HL-60/S4 (cell line): ENCODE measurements around the gene RAX2.
"Not testable (repeated sequence)": the region's sequence is repeated elsewhere in the genome, so short reads cannot be mapped to it uniquely, and the experiment has no call there.

Source experiments
- in situ Hi-C: fragments of 300-500 bp; cut with MboI; formaldehyde crosslinking; loops from 2 replicates; pipeline ENCODE4 v1.14.3; 2022; ENCODE audit warnings: low sequenced_read_pairs

Gene RAX2

DNA sequence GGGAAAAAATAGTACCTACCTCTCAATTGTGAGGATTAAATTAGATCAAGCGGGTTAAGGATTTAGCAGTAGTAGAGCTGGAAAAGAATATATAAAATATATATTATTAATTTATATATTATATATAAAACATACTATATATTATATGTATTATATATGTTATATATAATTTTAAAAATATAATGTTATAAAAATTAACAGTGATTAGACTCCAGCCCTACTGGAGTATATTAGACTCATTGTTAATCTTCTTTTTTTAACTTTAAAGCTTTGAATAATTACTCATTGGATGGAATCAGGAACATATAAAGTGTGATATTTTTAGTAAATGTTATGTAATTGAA, 9.9 kb downstream of the RAX2 start:
- in situ Hi-C loops = no loop called here

DNA sequence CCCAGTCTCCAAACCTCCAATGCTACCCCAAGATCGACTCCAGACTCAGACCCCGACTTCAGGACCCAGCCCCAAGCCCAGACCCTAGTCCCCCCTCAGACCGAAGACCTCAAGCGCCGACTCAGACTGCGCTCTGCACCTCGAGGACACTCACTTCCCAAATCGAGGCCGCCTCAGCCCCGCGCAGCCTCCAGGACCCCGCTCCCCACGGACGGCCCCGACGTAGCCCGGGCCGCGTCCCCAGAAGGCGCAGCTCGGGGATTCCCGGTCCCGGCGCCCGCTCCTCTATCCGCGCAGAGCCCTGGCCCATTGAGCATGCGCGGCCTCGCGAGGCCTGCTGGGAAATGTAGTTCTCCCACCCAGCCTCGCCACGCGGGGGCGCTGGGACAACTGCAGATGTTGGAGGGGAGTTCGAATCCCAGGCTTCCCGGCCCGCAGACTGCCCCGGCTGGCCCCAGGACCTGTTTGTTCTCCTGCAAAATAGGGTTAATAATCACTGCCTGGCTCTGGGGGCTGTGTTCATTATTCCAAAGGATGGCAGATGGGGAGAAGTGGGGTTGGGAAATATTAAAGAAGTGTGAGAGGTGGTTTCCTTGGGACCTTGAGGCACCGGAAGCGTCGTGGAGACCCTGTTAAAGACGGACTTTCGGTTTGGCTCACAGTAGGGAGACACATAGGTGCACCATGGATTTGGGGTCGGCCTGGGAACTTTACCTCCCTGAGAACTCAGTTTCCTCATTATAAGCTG, 10.5 kb downstream of the RAX2 start, which contains the start of gene APBA3:
APBA3 (minus strand) TSS at position 311 of the 748 bp plus-strand sequence. CDS start 1,428 bp downstream, outside the sequence.
- in situ Hi-C loops = no loop called here

DNA sequence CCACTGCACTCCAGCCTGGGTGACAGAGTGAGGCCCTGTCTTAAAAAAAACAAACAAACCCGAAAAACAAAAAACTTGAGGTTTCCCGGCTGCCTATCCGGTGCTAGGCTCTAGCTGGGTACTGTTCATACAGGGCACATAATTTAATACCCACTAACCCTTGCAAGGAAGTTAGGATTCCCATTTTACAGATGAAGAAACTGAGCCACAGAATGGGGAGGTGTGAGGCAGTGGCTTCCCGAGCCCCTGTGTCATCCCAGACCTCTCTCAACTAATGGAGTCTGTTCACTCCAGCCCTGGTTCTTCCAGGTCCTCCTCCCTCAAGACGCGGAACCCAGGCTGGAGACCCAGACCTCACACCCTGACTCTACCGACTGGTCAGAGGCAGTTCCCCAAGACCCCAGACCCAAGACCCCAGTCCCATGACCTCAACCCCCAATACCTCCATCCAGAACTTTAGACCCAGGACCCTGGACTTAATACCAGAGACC, 11.1 kb downstream of the RAX2 start:
- in situ Hi-C loops = no loop called here

DNA sequence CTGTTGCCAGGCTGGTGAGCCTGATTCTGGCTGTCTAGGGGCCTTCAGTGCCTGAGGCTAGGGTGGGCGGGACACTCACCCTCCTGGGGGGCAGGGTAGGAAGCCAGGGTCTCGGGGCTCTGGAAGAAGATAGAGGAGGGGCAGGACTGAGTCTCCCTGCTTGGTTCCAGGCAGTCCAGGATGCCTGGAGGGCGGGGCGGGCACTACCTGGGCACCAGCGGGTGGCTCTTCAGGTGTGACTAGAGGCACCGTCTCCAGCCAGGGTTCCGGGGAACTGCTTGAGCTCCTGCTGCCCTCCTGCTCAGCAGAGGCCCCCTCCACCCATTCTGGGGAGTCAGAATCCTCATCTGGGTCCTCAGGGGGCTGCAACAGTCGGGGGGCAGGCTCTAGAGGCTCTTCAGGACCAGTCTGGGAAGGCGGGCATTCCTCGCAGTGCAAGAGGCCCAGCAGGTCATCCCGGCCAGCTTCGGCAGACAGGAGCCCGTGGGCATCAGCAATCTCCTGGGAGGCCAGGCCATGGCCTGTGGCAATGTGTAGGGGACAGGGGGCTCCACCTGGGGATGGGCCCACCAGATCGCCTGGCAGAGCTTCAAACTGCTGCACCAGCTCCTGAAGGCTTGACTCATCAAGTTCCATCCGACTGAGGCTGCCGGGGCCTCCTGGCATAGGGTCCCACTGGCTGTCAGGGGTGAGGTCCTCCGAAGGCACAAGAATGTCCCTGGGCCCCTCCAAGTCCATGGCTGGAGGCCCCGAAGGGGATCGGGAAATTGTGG, 12.4 kb downstream of the RAX2 start:
- in situ Hi-C loops = no loop called here

DNA sequence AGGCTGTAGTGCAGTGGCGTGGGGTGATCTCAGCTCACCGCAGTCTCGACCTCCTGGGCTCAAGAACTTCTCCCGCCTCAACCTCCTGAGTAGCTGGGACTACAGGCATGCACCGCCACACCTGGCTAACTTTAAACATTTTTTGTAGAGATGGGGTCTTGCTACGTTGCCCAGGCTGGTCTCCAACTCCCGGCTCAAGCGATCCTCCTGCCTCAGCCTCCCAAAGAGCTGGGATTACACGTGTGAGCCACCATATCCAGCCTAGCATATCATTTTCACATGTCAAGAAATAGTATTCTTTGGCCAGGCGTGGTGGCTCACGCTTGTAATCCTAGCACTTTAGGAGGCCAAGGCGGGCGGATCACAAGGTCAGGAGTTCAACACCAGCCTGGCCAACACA, 13.7 kb downstream of the RAX2 start:
- in situ Hi-C loops = not testable (repeated sequence)

DNA sequence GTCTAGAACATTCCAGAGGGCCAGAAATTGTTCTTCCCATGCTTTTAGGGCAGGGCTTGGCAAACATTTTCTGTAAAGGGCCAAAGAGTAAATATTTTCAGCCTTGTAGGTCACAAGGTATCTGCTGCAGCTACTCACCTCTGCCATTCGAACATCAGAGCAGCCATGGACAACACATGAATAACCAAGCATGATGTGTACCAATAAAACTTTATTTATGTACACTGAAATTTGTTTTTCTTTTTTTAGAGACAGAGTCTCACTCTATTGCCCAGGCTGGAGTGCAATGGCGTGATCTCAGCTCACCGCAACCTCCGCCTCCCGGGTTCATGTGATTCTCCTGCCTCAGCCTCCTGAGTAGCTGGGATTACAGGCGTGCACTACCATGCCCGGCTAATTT, 14.3 kb downstream of the RAX2 start:
- in situ Hi-C loops = not testable (repeated sequence)

DNA sequence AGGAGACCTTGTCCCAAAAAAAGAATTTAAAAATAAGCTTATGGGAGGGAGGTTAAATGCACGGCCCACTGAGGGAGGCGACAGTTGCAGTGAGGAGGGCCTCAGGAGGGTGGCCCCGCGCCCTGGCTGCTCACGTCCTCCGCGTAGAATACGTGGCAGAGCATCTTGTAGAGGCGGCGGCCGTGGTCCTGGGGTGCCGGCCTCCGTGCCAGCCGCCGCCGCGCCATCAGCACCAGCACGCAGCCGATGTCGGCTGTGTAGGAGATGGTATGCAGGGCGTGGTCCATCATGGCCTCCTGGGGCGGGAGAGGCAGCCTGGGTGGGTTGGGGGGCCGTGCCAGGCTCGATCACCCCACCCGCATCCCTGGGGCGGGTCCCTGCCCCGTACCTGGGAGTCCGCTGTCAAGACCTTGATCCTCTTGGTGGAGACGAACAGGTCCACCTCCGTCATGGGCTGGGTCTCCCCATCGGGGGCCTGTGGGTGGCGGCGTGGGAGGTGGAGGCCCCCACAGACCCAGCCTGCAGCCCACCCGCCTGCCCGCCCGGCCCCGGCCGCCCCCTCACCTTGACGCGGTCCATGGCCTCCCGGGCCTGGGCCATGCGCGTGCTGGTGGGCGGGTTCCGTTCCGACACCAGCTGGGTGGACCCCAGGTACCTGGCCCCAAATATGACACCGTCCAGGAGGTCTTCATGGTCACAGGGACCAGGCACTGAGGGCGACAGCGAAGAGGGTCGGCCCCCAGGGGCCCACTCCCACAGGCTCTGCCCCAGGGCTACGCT, 18.2 kb downstream of the RAX2 start:
- in situ Hi-C loops = no loop called here

DNA sequence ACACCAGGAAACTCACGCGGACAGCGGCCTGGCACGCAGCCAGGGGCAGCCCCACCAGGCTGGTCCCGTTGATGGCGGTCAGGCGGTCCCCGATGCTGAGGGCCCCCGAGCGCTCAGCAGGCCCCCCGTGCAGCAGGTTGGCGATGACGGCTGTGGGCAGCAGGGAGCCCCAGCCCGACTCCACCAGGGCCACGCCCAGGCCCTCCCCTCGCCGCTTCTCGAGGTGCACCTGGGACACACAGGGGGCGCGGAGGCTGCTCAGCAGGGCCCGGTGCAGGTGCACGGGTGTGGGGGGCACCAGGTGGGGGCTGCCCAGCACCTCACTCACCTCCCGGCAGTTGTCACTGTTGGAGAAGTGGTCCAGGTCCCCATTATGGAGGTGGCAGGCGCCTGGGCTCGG, 19.5 kb downstream of the RAX2 start:
- in situ Hi-C loops = no loop called here

DNA sequence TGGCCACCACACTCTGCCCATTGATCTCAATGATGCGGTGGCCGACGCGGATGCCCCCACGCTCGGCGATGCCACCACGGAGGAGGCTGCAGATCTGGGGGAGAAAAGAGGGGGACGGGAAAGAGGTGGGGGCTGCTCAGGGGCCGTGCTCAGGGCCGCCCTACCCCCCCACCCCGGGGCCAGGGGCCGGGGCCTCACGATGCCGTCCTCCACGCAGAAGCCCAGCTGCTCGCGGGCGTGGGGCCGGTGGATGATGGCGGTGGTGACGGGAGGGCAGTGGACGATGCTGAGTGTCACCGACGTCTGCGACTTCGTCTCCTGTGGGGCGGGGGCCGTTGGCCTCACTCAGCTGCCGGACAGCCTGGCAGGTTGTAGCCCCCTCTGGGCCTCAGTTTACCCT, 20.8 kb downstream of the RAX2 start:
- in situ Hi-C loops = no loop called here

DNA sequence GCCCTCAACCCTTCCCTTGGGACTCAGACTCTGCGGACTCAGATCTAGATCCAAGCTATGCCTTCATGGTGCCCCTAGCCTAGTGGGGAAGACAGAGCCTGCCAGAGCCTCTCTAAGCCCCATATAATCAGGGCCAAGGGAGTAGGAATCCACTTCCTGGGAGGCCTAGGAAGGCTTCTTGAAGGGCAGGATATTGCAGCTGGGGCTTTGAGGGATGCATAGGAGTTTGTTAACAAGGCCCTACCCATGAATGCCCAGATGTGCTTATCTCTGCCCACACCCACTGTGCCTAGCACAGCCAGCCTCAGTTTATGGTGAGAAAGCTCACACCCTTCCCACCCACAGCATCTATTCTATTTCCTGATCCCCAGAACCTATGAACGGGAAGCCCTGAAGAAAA, 21.8 kb downstream of the RAX2 start:
- in situ Hi-C loops = no loop called here

DNA sequence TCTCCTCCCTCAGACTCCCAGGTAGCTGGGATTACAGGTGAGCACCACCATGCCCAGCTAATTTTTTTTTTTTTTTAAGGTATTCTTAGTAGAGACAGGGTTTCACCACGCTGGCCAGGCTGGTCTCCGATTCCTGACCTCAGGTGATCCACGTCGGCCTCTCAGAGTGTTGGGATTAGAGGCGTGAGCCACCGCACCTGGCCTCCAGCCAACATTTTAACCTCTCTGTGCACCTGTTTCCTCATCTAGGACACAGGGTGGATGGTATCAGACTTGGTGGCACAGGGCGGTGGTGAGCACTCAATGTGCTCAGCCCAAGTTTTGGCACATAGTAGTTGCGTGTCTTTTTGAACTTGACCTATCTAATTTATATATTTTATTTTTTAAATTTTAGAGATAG, 23.1 kb downstream of the RAX2 start:
- in situ Hi-C loops = no loop called here

DNA sequence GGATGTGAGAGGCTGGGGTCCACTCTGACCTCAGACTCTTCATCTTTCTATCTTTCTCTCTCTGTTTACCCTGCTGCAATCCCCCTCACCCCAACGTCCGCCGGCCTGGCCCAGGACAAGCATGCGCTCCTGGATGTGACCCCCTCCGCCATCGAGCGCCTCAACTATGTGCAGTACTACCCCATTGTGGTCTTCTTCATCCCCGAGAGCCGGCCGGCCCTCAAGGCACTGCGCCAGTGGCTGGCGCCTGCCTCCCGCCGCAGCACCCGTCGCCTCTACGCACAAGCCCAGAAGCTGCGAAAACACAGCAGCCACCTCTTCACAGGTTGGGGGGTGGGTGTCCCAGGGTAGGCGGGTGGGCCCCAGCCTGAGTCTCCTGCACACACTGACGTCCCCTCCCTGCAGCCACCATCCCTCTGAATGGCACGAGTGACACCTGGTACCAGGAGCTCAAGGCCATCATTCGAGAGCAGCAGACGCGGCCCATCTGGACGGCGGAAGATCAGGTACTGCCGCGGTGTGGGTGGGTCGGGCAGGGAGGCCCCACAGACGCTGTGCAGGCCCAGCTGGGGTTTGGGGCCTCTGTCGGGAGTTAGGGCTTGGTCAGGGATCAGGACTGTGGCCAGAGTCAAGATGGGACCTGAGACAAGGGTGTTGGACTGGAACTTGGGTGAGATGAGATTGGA, 25.5 kb downstream of the RAX2 start:
- in situ Hi-C loops = no loop called here

DNA sequence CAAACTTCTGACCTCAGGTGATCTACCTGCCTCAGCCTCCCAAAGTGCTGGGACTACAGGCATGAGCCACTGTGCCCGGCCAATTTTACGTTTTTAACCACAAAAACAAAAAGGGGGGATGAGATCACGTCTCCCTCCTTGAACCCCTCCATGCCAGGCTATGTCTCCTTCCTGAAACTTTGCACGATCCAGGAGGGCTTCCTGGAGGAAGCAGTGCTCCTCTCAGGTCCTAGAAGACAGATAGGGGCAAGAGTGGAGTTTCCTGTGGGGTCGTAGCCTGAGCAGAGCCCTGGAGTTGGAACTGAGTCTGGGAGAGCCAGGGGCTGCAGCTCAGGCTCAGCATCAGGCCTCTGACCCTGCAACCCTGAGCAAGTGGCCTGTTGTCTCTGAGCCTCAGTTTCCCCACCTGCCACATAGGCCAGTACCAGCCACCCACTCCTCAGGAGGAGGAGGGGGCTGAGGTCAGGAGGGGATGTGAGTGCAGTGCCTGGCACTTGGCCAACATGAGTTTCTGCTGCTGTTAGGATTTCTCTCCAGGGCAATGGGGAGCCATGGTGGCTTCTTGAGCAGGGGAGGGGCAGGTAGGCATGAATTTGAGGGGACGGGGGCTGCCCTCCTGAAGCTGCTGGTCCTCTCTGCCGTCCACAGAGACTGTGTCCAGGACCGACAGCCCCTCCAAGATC, 26.5 kb downstream of the RAX2 start:
- in situ Hi-C loops = no loop called here

DNA sequence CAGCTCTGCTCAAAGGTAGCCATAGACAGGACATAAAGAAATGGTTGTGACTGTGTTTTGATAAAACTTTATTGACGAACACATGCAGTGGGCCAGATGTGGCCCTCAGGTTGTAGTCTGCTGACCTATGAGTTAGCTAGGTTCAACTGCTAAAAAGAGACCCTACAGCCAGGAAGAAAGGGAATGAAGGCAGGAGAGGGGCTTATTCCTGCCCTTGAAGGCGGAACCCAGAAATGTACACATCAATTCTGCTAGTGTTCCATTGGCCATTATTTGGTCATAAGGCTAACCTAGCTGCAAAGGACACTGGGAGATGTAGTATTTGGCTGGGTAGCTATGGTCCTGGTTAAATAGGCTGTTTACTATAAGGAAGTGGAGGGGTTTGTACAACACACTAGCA, 28.5 kb downstream of the RAX2 start:
- in situ Hi-C loops = no loop called here

DNA sequence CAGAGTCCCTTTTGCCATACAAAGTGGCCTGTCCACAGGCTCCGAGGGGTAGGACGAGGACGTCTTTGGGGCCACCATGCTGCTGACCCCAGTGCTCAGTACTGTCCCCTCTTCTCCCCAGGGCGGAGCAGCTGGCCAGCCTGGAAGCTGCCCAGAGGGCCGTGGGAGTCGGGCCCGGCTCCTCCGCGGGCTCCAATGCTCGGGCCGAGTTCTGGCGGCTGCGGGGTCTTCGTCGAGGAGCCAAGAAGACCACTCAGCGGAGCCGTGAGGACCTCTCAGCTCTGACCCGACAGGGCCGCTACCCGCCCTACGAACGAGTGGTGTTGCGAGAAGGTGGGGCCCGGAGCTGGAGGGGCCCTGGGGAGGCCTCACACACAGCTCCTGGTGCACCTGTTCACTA, 31.6 kb downstream of the RAX2 start:
- in situ Hi-C loops = no loop called here

DNA sequence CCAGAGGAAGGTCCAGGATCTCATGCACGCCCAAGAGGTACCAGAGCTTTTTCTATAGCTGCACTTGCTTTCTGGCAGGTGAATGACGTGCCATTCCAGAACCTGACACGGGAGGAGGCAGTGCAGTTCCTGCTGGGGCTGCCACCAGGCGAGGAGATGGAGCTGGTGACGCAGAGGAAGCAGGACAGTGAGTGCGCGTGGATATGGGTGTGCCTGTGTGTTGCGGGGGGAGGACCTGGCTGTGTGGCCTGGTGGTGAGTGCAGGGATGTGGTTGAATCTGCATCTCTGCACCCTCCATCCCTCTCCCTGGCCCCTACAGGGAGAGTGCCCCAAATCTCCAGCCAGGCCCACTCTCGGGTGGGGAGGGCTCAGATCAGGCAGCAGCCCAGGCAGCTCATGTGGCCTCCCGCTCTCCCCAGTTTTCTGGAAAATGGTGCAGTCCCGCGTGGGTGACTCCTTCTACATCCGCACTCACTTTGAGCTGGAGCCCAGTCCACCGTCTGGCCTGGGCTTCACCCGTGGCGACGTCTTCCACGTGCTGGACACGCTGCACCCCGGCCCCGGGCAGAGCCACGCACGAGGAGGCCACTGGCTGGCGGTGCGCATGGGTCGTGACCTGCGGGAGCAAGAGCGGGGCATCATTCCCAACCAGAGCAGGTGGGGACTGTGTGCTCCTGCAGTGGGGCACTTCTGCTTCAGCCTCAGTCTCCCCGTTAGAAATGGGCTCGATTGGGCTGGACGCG, 33.4 kb downstream of the RAX2 start:
- in situ Hi-C loops = no loop called here

DNA sequence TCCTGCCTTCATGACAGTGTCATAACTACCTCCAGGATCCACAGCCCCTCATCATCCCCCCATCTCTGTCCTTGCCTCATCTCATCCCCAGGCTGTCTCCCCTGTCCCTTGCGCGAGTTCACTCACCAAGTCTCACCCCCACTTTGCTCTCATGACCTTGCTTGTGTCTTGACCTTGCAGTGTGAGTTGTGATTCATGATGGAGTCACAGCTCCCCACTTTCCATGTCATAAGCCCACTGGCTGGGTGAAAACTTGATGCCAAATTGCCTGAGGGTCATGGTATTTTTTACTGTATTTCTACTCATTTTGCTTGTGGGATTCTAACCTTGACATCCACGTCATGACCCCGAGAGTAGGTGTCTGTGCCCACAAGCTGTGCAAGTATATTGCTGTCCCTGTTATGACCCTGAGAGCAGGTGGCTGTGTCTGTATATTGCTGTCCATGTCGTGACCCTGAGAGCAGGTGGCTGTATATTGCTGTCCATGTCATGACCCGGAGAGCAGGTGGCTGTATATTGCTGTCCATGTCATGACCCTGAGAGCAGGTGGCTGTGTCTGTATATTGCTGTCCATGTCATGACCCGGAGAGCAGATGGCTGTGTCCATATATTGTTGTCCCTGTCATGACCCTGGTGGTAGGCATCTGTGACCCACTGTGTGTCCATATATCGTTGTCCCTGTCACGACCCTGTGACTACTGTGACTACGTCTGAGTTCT, 34.4 kb downstream of the RAX2 start:
- in situ Hi-C loops = no loop called here

DNA sequence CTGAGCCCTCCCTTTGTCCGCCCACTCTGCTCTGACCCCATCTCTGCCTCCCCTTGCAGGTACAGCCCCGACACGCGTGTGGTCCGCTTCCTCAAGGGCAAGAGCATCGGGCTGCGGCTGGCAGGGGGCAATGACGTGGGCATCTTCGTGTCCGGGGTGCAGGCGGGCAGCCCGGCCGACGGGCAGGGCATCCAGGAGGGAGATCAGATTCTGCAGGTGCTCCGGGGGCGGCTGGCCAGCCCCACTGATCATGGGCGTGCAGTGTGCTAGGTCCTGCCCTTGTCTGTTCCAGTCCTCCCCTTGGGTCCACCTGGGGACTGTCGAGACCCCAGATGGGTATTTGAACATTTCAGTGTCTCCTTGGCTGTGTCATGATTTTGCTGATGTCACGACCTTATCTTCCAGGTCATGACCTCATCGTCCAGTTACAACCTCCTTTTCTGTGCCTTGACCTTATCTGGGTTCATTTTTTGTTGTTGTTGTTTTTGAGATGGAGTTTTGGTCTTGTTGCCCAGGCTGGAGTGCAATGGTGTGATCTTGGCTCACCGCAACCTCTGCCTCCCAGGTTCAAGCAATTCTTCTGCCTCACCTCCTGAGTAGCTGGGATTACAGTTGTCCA, 35.8 kb downstream of the RAX2 start:
- in situ Hi-C loops = no loop called here

DNA sequence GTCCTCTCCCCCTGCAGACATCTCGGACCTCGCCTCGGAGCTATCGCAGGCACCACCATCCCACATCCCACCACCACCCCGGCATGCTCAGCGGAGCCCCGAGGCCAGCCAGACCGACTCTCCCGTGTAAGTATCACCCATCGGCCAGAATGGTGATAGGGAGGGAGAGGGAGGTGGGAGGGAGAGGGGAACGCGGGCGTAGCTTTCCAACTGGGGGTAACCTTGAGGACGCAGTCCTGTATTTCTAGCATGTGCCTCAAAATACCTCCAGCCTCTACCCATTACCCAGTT, 37.8 kb downstream of the RAX2 start:
- in situ Hi-C loops = no loop called here
